Peyer's patch (tissue), 4 donors: ENCODE data around the gene RMDN2.
A peak's percentile ranks its signal among the peaks of the same experiment; 100 is the strongest.

Source experiments
- POLR2A ChIP-seq, 2 donors: fragments of 450-650 bp; IDR thresholded peaks; one replicate each; pipeline ENCODE4 v1.5.1; 2017; ENCODE audit warnings: antibody characterized with exemption in 2 of 2, mild to moderate bottlenecking in 2 of 2, moderate library complexity in 2 of 2
- TF ChIP-seq, protein P1 (sequence below), 6 experiments: fragments of 450-650 bp in 4 of 6; fragments of 200-600 bp in 2 of 6; sonication (generic) in 1 of 6; IDR thresholded peaks; one replicate each; pipeline ENCODE4 v1.5.1; 2017 to 2019; ENCODE audit warnings: antibody characterized with exemption in 6 of 6, mild to moderate bottlenecking in 3 of 6, moderate library complexity in 1 of 6

DNA sequence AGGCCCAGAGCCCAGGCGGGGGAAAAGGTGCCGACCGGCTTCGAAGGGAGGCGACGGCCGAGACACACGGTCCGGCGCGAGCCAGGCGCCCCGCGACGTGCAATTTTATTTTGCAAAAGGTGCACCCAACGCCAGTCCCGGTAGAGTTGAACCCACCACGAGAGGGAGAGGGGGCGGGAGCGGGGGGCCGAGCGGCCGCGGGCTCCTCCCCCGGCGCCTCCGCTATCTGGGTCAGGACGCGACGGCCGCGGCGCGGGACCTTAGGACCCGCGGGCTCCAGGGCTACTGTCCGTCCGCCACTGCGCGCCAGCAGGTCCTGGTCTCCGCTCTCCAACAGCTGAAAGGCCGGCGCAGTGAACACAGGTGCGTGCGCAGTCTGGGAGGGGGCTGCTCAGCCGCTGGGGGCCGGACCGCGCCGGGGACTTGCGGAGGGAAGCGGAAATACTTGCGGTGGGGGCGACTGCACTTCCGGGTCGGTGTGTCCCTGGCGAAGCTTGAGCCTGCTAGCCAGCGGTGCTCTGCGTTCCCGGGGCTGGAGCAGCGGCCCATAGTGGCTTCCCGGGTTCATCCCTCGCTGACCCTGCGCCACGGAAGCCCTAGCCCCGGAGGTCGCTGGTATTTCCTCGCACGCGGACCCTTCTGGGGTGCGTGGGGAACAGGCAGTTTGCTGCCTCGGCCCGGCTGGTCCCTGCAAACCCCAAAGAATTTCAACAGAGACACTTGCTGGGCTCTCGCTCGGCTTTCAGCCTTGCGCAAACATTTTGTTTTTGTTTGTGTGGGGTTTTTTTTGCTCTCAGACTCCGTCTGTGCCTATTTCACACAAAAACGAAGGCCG is at the start of gene RMDN2:
- TF ChIP-seq, protein P1, sequence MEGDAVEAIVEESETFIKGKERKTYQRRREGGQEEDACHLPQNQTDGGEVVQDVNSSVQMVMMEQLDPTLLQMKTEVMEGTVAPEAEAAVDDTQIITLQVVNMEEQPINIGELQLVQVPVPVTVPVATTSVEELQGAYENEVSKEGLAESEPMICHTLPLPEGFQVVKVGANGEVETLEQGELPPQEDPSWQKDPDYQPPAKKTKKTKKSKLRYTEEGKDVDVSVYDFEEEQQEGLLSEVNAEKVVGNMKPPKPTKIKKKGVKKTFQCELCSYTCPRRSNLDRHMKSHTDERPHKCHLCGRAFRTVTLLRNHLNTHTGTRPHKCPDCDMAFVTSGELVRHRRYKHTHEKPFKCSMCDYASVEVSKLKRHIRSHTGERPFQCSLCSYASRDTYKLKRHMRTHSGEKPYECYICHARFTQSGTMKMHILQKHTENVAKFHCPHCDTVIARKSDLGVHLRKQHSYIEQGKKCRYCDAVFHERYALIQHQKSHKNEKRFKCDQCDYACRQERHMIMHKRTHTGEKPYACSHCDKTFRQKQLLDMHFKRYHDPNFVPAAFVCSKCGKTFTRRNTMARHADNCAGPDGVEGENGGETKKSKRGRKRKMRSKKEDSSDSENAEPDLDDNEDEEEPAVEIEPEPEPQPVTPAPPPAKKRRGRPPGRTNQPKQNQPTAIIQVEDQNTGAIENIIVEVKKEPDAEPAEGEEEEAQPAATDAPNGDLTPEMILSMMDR (IDR thresholded peaks at IDR 0.05), result peak in 2 of 6 experiments; percentile 20 to 25
- TF ChIP-seq POLR2A (IDR thresholded peaks at IDR 0.05), result peak; percentile 69 to 76
